ENCODE results near the gene GPATCH4. TPM values are rescaled to one million over a fixed set of nuclear protein-coding genes. Genes with fewer than 3 reads are reported as not detected.

GPATCH4 gene
- total RNA-seq, 4 donors from 2014 or later, result 14.1 to 49.2 (median 24.5) TPM

- Histone ChIP-seq H3K4me1 (peaks cover 12 to 13% of the 10 kb centered on the region in 2 donors), H3K27me3 (no peaks in the 10 kb centered on the region), H3K27ac (no peak overlapping the region), H3K36me3 (peaks cover 6 to 15% of the 10 kb centered on the region in 2 donors), H3K9me3 (no peaks in the 10 kb centered on the region), H3K4me3 (replicated peaks in 1 of 3) (no peak overlapping the region)
- intact Hi-C loops (cut with DNase I), result no loop called here
- TF ChIP-seq POLR2A (IDR thresholded peaks at IDR 0.05) (no peak), CTCF (IDR thresholded peaks at IDR 0.05) (no peak)
- DNase-seq, result no peak
- WGBS, 2 donors, result 76 to 86% methylated on average over 3 of the region's 3 CpGs
Observed at GRCh38 chr1:156599811-156600210, 1.5 kb downstream of the GPATCH4 start.

GRCh38 chr1:156598731-156599432, 2.4 kb downstream of the GPATCH4 start:
- Histone ChIP-seq H3K9me3 (no peaks in the 10 kb centered on the region), H3K27me3 (no peaks in the 10 kb centered on the region), H3K27ac (no peak overlapping the region), H3K36me3 (peaks cover 8 to 23% of the 10 kb centered on the region in 2 donors), H3K4me3 (replicated peaks in 1 of 3) (no peak overlapping the region), H3K4me1 (peaks cover 12 to 13% of the 10 kb centered on the region in 2 donors)
- DNase-seq, result no peak
- no peak for TF ChIP-seq POLR2A (IDR thresholded peaks at IDR 0.05)
- no peak for TF ChIP-seq CTCF (IDR thresholded peaks at IDR 0.05)
- 89 to 92% methylated on average over 4 of the region's 4 CpGs for WGBS, 2 donors
- intact Hi-C loops (cut with DNase I), result no loop called here

GRCh38 chr1:156598125-156598524, 3.2 kb downstream of the GPATCH4 start:
- H3K4me3 ChIP-seq (replicated peaks in 1 of 3), result no peak overlapping the region
- H3K27me3 ChIP-seq, result no peaks in the 10 kb centered on the region
- 94 to 96% methylated on average over 5 of the region's 5 CpGs for WGBS, 2 donors
- intact Hi-C loops (cut with DNase I), result no loop called here
- H3K27ac ChIP-seq, result no peak overlapping the region
- H3K36me3 ChIP-seq, result peaks cover 8 to 23% of the 10 kb centered on the region in 2 donors
- no peak for DNase-seq
- H3K9me3 ChIP-seq, result no peaks in the 10 kb centered on the region
- H3K4me1 ChIP-seq, result peaks cover 12 to 13% of the 10 kb centered on the region in 2 donors
- TF ChIP-seq POLR2A (IDR thresholded peaks at IDR 0.05) (no peak), CTCF (IDR thresholded peaks at IDR 0.05) (no peak)

- TF ChIP-seq POLR2A (IDR thresholded peaks at IDR 0.05), result no peak
- TF ChIP-seq CTCF (IDR thresholded peaks at IDR 0.05), result no peak
- Histone ChIP-seq H3K9me3 (no peaks in the 10 kb centered on the region), H3K27me3 (no peaks in the 10 kb centered on the region), H3K4me1 (peaks cover 13 to 15% of the 10 kb centered on the region in 2 donors), H3K36me3 (peaks cover 8 to 23% of the 10 kb centered on the region in 2 donors), H3K27ac (no peak overlapping the region), H3K4me3 (replicated peaks in 1 of 3) (no peak overlapping the region)
- 85 to 98% methylated on average over 3 of the region's 3 CpGs for WGBS, 2 donors
- DNase-seq, result no peak
- intact Hi-C loops (cut with DNase I), result no loop called here
Observed at GRCh38 chr1:156596426-156596825, 4.9 kb downstream of the GPATCH4 start.

GRCh38 chr1:156595016-156595415, 6.3 kb downstream of the GPATCH4 start:
- Histone ChIP-seq H3K27me3 (no peaks in the 10 kb centered on the region), H3K9me3 (no peaks in the 10 kb centered on the region), H3K36me3 (peaks cover 8 to 23% of the 10 kb centered on the region in 2 donors), H3K4me3 (replicated peaks in 1 of 3) (no peak overlapping the region), H3K4me1 (peaks cover 11 to 12% of the 10 kb centered on the region in 2 donors), H3K27ac (no peak overlapping the region)
- DNase-seq, result no peak
- intact Hi-C loops (cut with DNase I), result no loop called here
- 91 to 93% methylated on average over 2 of the region's 2 CpGs for WGBS, 2 donors
- TF ChIP-seq POLR2A (IDR thresholded peaks at IDR 0.05) (no peak), CTCF (IDR thresholded peaks at IDR 0.05) (no peak)
